GM12878 (cell line): ENCODE measurements around the gene NAB1. TPM values are rescaled to one million over a fixed set of nuclear protein-coding genes. Genes with fewer than 3 reads are reported as not detected.

Experiments
- ATAC-seq: fragments of 200-7000 bp; cut with Tn5 transposase; 3 replicates; pipeline ENCODE4 v1.9.1; 2020; ENCODE audit warnings: mild to moderate bottlenecking, moderate library complexity
- BruUV-seq: library from RNA; stranded (reverse); fragments of 400-500 nt; replicated peaks from 2 replicates; lab custom pipeline; 2021; lab: Mats Ljungman, UMichigan
- CTCF ChIA-PET: fragments of 300-600 bp; sonication (Branson Sonifier 250); formaldehyde crosslinking; extraction: SDS; loops from one replicate; lab custom pipeline; 2021; ENCODE audit warnings: inconsistent platforms; lab: Yijun Ruan, JAX
- POLR2A ChIA-PET: fragments of 350-600 bp; formaldehyde crosslinking; extraction: SDS; loops from one replicate; lab custom pipeline; 2021; ENCODE audit warnings: inconsistent platforms; lab: Charles Lee
- RAD21 ChIA-PET: fragments of 300-600 bp; sonication (Branson Sonifier 250); formaldehyde crosslinking; loops from one replicate; lab custom pipeline; 2023; ENCODE audit warnings: antibody characterized with exemption; ENCODE audit not compliant: unreplicated experiment; lab: Charles Lee
- SMC1A ChIA-PET: fragments of 300-600 bp; sonication (Branson Sonifier 250); formaldehyde crosslinking; loops from one replicate; lab custom pipeline; 2023; ENCODE audit not compliant: unreplicated experiment, uncharacterized antibody; lab: Charles Lee
- DNase-seq: peaks from one replicate; pipeline ENCODE4 v3.0.0-alpha.2; 2011; ENCODE audit warnings: low read depth, low spot score
- FAIRE-seq: peaks from 3 replicates; lab custom pipeline; 2011; peaks lifted over from hg19 to GRCh38; lab: Jason Lieb, UNC
- H2AFZ ChIP-seq: 2 replicates; pipeline ENCODE4 v1.6.0; 2011; ENCODE audit warnings: low read depth, low read length, control low read depth; ENCODE audit not compliant: control insufficient read depth
- H3K27ac ChIP-seq: 2 replicates; pipeline ENCODE4 v1.5.1; 2011; ENCODE audit warnings: control low read depth; ENCODE audit not compliant: control insufficient read depth, insufficient read depth
- H3K27me3 ChIP-seq, 2 experiments: replicated peaks in 1 of 2; 2 replicates each; pipeline versions ENCODE4 v1.6.0 to v1.6.1; 2011; ENCODE audit warnings: low read length in 1 of 2; ENCODE audit not compliant: control insufficient read depth in 2 of 2, insufficient read depth in 2 of 2
- H3K36me3 ChIP-seq, 2 experiments: 2 replicates each; pipeline ENCODE4 v1.5.1; 2011; ENCODE audit warnings: low read length in 1 of 2; ENCODE audit not compliant: control insufficient read depth in 2 of 2, insufficient read depth in 2 of 2
- H3K4me1 ChIP-seq: 2 replicates; pipeline ENCODE4 v1.6.1; 2011; ENCODE audit warnings: mild to moderate bottlenecking, low read length, moderate library complexity, mixed read lengths; ENCODE audit not compliant: control insufficient read depth, insufficient read depth
- H3K4me2 ChIP-seq: 2 replicates; pipeline ENCODE4 v1.6.0; 2011; ENCODE audit warnings: control low read depth; ENCODE audit not compliant: control insufficient read depth, insufficient read depth
- H3K4me3 ChIP-seq: fragments of 200-600 bp; sonication (generic); 2 replicates; pipeline ENCODE4 v1.5.1; 2016
- H3K79me2 ChIP-seq: 2 replicates; pipeline ENCODE4 v1.6.0; 2011; ENCODE audit warnings: low read length; ENCODE audit not compliant: control insufficient read depth, insufficient read depth
- H3K9ac ChIP-seq: 2 replicates; pipeline ENCODE4 v1.8.0; 2011; ENCODE audit warnings: low read length, control low read depth, mixed read lengths; ENCODE audit not compliant: control insufficient read depth, insufficient read depth
- H3K9me3 ChIP-seq: replicated peaks from 3 replicates; pipeline ENCODE4 v1.5.1; 2011; ENCODE audit warnings: mild to moderate bottlenecking, low read length; ENCODE audit not compliant: control insufficient read depth, insufficient read depth
- H4K20me1 ChIP-seq: 2 replicates; pipeline ENCODE4 v1.6.0; 2011; ENCODE audit not compliant: control insufficient read depth, insufficient read depth
- ASH2L ChIP-seq: fragments of 300-600, 200-600 bp; sonication (generic); IDR thresholded peaks from 2 replicates; pipeline ENCODE4 v1.6.1; 2017; ENCODE audit warnings: low read depth, mild to moderate bottlenecking, borderline replicate concordance
- ATF7 ChIP-seq: fragments of 450-650 bp; IDR thresholded peaks from 2 replicates; pipeline ENCODE4 v1.6.1; 2016; ENCODE audit warnings: low read depth, mild to moderate bottlenecking
- CHD4 ChIP-seq: fragments of 200-600 bp; sonication (generic); IDR thresholded peaks from 2 replicates; pipeline ENCODE4 v1.6.1; 2016; ENCODE audit warnings: mild to moderate bottlenecking
- DPF2 ChIP-seq: fragments of 450-650 bp; IDR thresholded peaks from 2 replicates; pipeline ENCODE4 v1.6.1; 2017; ENCODE audit warnings: mild to moderate bottlenecking
- PAX5 ChIP-seq: IDR thresholded peaks from 2 replicates; pipeline ENCODE4 v1.6.1; 2011; ENCODE audit warnings: low read depth, low read length, borderline replicate concordance
- SIN3A ChIP-seq: IDR thresholded peaks from 2 replicates; pipeline ENCODE4 v1.6.1; 2012; ENCODE audit warnings: low read depth, low read length, improper control_type of control experiment
- SREBF1 ChIP-seq: IDR thresholded peaks from 2 replicates; pipeline ENCODE4 v1.6.1; 2012; ENCODE audit warnings: mild to moderate bottlenecking, low read length
- TBL1XR1 ChIP-seq: IDR thresholded peaks from 2 replicates; pipeline ENCODE4 v1.6.1; 2012; ENCODE audit warnings: low read depth, low read length, improper control_type of control experiment
- WGBS: methylation state at CpG from one replicate; pipeline ENCODE4 v1.1.6; 2016; ENCODE audit warnings: low lambda C conversion rate; ENCODE audit not compliant: insufficient replicate concordance, insufficient coverage; ENCODE audit errors: missing lambda C conversion rate; 5-methylcytosine and 5-hydroxymethylcytosine counted together
- in situ Hi-C: fragments of 300-500 bp; cut with MboI; formaldehyde crosslinking; loops from 9 replicates; pipeline ENCODE4 v1.14.3; 2018; ENCODE audit warnings: mixed read lengths
- intact Hi-C: fragments of 100-400 bp; cut with micrococcal nuclease; formaldehyde crosslinking; loops from one replicate; pipeline ENCODE4 v1.14.2; 2022; ENCODE audit not compliant: unreplicated experiment
- polyA plus RNA-seq, 11 experiments: library from polyadenylated mRNA; depleted of rRNA in 4 of 11; unstranded in 6 of 11; stranded (reverse) in 5 of 11; fragments of >200 nt; fragmentation: Nextera tagmentation in 4 of 11; fragmentation: Illumina TruSeq in 1 of 11; extraction: Ambion mirVana in 4 of 11; extraction: Trizol in 1 of 11; gene quantifications; 1 replicate in 1 of 11; 2 replicates in 10 of 11; pipeline versions ENCODE4 v1.2.1 to v1.2.3, GENCODE V29; 2011 to 2016; ENCODE audit warnings: inconsistent platforms in 2 of 11, missing spikeins in 2 of 11, low read depth in 1 of 11
- total RNA-seq, 4 experiments: library from RNA; depleted of rRNA in 3 of 4; stranded (reverse); fragments of >200 nt in 3 of 4; fragmentation: Illumina TruSeq in 1 of 4; extraction: Trizol in 1 of 4; gene quantifications; 2 replicates each; pipeline versions ENCODE4 v1.2.1 to v1.2.3, GENCODE V29; 2013 to 2021
- TF ChIP-seq, protein P1 (sequence below): IDR thresholded peaks from 2 replicates; pipeline ENCODE4 v1.6.1; 2011; ENCODE audit warnings: low read depth, low read length, improper control_type of control experiment, borderline replicate concordance
- TF ChIP-seq, protein P2 (sequence below): IDR thresholded peaks from 2 replicates; pipeline ENCODE4 v1.6.1; 2012; ENCODE audit warnings: low read depth, low read length, improper control_type of control experiment
- TF ChIP-seq, protein P3 (sequence below): fragments of 450-650 bp; formaldehyde crosslinking; IDR thresholded peaks from 2 replicates; pipeline ENCODE4 v1.4.0; 2020; ENCODE audit warnings: mild to moderate bottlenecking, moderate library complexity

NAB1 gene
- total and polyA plus RNA-seq, 10 of the 15 experiments (the other 5 are each of a cell fraction or from before 2014, with no cell fraction given) = 4.5 to 39.6 (median 23.0) TPM

DNA sequence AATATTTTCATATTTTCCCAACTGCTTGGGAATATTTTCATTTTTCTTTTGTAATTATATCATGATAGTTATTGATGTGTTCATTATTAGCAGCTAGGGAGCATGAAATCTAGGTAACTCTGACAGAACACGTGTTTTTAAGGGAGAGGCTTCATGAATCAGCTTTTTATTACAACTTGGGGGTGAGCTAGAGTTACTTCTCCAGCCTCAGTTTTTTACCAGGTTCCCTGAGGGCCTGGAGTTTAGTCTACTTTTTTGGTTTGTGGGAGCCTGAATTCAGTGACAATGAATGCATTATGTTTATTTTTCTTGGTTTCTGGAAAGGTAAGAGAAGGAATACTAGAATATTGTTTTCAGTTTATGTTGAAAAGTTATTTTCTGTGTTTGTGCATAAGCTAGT is 18.0 kb downstream of the NAB1 start:
- Histone ChIP-seq H3K36me3 (peaks cover 0 to 22% of the 10 kb centered on the region in 2 experiments; a peak in 2 of 4 replicates), H3K27me3 (no peaks in the 10 kb centered on the region)
- TF ChIP-seq, protein P1, sequence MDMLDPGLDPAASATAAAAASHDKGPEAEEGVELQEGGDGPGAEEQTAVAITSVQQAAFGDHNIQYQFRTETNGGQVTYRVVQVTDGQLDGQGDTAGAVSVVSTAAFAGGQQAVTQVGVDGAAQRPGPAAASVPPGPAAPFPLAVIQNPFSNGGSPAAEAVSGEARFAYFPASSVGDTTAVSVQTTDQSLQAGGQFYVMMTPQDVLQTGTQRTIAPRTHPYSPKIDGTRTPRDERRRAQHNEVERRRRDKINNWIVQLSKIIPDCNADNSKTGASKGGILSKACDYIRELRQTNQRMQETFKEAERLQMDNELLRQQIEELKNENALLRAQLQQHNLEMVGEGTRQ = no peak
- no peak for TF ChIP-seq TBL1XR1
- TF ChIP-seq DPF2 = no peak
- no peak for TF ChIP-seq ATF7
- TF ChIP-seq, protein P2, sequence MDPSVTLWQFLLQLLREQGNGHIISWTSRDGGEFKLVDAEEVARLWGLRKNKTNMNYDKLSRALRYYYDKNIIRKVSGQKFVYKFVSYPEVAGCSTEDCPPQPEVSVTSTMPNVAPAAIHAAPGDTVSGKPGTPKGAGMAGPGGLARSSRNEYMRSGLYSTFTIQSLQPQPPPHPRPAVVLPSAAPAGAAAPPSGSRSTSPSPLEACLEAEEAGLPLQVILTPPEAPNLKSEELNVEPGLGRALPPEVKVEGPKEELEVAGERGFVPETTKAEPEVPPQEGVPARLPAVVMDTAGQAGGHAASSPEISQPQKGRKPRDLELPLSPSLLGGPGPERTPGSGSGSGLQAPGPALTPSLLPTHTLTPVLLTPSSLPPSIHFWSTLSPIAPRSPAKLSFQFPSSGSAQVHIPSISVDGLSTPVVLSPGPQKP = no peak
- no peak for TF ChIP-seq CHD4
- no peak for TF ChIP-seq PAX5
- TF ChIP-seq, protein P3, sequence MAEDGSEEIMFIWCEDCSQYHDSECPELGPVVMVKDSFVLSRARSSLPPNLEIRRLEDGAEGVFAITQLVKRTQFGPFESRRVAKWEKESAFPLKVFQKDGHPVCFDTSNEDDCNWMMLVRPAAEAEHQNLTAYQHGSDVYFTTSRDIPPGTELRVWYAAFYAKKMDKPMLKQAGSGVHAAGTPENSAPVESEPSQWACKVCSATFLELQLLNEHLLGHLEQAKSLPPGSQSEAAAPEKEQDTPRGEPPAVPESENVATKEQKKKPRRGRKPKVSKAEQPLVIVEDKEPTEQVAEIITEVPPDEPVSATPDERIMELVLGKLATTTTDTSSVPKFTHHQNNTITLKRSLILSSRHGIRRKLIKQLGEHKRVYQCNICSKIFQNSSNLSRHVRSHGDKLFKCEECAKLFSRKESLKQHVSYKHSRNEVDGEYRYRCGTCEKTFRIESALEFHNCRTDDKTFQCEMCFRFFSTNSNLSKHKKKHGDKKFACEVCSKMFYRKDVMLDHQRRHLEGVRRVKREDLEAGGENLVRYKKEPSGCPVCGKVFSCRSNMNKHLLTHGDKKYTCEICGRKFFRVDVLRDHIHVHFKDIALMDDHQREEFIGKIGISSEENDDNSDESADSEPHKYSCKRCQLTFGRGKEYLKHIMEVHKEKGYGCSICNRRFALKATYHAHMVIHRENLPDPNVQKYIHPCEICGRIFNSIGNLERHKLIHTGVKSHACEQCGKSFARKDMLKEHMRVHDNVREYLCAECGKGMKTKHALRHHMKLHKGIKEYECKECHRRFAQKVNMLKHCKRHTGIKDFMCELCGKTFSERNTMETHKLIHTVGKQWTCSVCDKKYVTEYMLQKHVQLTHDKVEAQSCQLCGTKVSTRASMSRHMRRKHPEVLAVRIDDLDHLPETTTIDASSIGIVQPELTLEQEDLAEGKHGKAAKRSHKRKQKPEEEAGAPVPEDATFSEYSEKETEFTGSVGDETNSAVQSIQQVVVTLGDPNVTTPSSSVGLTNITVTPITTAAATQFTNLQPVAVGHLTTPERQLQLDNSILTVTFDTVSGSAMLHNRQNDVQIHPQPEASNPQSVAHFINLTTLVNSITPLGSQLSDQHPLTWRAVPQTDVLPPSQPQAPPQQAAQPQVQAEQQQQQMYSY (CRISPR knock-in tag) = no peak
- no peak for TF ChIP-seq SREBF1
- no peak for TF ChIP-seq ASH2L
- TF ChIP-seq SIN3A = no peak

More for the DNA sequence above, 18.0 kb downstream of the NAB1 start:
- Histone ChIP-seq H3K27ac (no peak overlapping the region), H3K4me1 (peaks cover 22% of the 10 kb centered on the region), H3K4me3 (no peak overlapping the region), H4K20me1 (no peaks in the 10 kb centered on the region), H2AFZ (no peak overlapping the region), H3K9me3 (peaks cover 8% of the 10 kb centered on the region; the same call in 2 of the 3 replicates), H3K4me2 (no peak overlapping the region), H3K79me2 (peaks cover 33% of the 10 kb centered on the region), H3K9ac (no peak overlapping the region)
- DNase-seq (no peak), FAIRE-seq (no peak), ATAC-seq (no peak)
- in situ Hi-C loops = no loop called here
- intact Hi-C loops = no loop called here
- ChIA-PET POLR2A (interaction anchor here (0.8 to 3.4 kb wide), 3 partner anchors 10 to 55 kb away, joined by 4 to 33 read pairs (median 17); no protein-coding TSS in a partner anchor), RAD21 (interaction anchor here (0.8 to 2.6 kb wide), 13 partner anchors 8 to 257 kb away, joined by 3 to 10 read pairs (median 4); no protein-coding TSS in a partner anchor), CTCF (interaction anchor here (1.3 to 8.6 kb wide), 5 partner anchors 10 to 114 kb away, joined by 5 to 78 read pairs (median 17); no protein-coding TSS in a partner anchor), SMC1A (interaction anchor here (0.8 to 10.1 kb wide), 16 partner anchors 11 to 257 kb away, joined by 3 to 206 read pairs (median 4); no protein-coding TSS in a partner anchor)
- no TSS peak for BruUV-seq
- WGBS = 100% methylated on average over 1 of the region's 1 CpG
